A549 (cell line): ENCODE measurements around the gene P2RX5.

Source experiments
- CHD2 ChIP-seq: fragments of 150-350 bp; IDR thresholded peaks from 2 replicates; pipeline ENCODE4 v1.6.1; 2014; ENCODE audit warnings: low read length; ENCODE audit not compliant: partially characterized antibody
- JUN ChIP-seq, 2 experiments: fragments of >200 bp; sonication (Bioruptor Twin); formaldehyde crosslinking; IDR thresholded peaks; 2 replicates in 1 of 2; 3 replicates in 1 of 2; pipeline ENCODE4 v1.6.1; 2016 to 2017
- MAFK ChIP-seq: fragments of 450-650 bp; IDR thresholded peaks from 2 replicates; pipeline ENCODE4 v1.6.1; 2014; ENCODE audit not compliant: partially characterized antibody
- POLR2A ChIP-seq: IDR thresholded peaks from 2 replicates; pipeline ENCODE4 v1.6.1; 2012; ENCODE audit warnings: mild to moderate bottlenecking, low read length
- POLR2AphosphoS2 ChIP-seq: conservative IDR thresholded peaks from 2 replicates; pipeline ENCODE4 v1.6.1; 2012; ENCODE audit warnings: low read length, improper control_type of control experiment, inconsistent platforms
- RAD21 ChIP-seq, 2 experiments: fragments of >200 bp in 1 of 2; sonication (Bioruptor Twin) in 1 of 2; formaldehyde crosslinking in 1 of 2; IDR thresholded peaks in 1 of 2; conservative IDR thresholded peaks in 1 of 2; 2 replicates in 1 of 2; 3 replicates in 1 of 2; pipeline ENCODE4 v1.6.1; 2012 to 2018; ENCODE audit warnings: inconsistent platforms in 1 of 2
- RARB ChIP-seq: fragments of 250-450 bp; sonication (Bioruptor Pico); IDR thresholded peaks from 2 replicates; pipeline ENCODE4 v1.8.0; 2021; ENCODE audit warnings: mild to moderate bottlenecking, moderate library complexity
- RCOR1 ChIP-seq: fragments of 150-350 bp; IDR thresholded peaks from 2 replicates; pipeline ENCODE4 v1.6.1; 2014; ENCODE audit warnings: antibody characterized with exemption, low read length, low read depth
- RFX5 ChIP-seq: fragments of 450-650 bp; IDR thresholded peaks from 2 replicates; pipeline ENCODE4 v1.7.1; 2014; ENCODE audit warnings: antibody characterized with exemption, mild to moderate bottlenecking, moderate library complexity
- TFCP2L1 ChIP-seq: fragments of 250-450 bp; sonication (Bioruptor Pico); IDR thresholded peaks from 2 replicates; pipeline ENCODE4 v1.5.0; 2021; ENCODE audit warnings: mild to moderate bottlenecking
- TF ChIP-seq, protein P1 (sequence below): fragments of 450-650 bp; IDR thresholded peaks from 2 replicates; pipeline ENCODE4 v1.6.1; 2014; ENCODE audit warnings: antibody characterized with exemption
- TF ChIP-seq, protein P2 (sequence below): fragments of 200-600 bp; sonication (generic); IDR thresholded peaks from 2 replicates; pipeline ENCODE4 v1.6.1; 2016; ENCODE audit warnings: antibody characterized with exemption, mild to moderate bottlenecking, moderate library complexity
- TF ChIP-seq, protein P3 (sequence below): fragments of >200 bp; sonication (Bioruptor Twin); formaldehyde crosslinking; IDR thresholded peaks from 3 replicates; pipeline ENCODE4 v1.5.1; 2016

GRCh38 chr17:3679531-3680126, 16.3 kb downstream of the P2RX5 start:
- no peak for TF ChIP-seq JUN (IDR thresholded peaks at IDR 0.05)
- TF ChIP-seq, protein P1, sequence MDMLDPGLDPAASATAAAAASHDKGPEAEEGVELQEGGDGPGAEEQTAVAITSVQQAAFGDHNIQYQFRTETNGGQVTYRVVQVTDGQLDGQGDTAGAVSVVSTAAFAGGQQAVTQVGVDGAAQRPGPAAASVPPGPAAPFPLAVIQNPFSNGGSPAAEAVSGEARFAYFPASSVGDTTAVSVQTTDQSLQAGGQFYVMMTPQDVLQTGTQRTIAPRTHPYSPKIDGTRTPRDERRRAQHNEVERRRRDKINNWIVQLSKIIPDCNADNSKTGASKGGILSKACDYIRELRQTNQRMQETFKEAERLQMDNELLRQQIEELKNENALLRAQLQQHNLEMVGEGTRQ: no peak
- TF ChIP-seq, protein P2, sequence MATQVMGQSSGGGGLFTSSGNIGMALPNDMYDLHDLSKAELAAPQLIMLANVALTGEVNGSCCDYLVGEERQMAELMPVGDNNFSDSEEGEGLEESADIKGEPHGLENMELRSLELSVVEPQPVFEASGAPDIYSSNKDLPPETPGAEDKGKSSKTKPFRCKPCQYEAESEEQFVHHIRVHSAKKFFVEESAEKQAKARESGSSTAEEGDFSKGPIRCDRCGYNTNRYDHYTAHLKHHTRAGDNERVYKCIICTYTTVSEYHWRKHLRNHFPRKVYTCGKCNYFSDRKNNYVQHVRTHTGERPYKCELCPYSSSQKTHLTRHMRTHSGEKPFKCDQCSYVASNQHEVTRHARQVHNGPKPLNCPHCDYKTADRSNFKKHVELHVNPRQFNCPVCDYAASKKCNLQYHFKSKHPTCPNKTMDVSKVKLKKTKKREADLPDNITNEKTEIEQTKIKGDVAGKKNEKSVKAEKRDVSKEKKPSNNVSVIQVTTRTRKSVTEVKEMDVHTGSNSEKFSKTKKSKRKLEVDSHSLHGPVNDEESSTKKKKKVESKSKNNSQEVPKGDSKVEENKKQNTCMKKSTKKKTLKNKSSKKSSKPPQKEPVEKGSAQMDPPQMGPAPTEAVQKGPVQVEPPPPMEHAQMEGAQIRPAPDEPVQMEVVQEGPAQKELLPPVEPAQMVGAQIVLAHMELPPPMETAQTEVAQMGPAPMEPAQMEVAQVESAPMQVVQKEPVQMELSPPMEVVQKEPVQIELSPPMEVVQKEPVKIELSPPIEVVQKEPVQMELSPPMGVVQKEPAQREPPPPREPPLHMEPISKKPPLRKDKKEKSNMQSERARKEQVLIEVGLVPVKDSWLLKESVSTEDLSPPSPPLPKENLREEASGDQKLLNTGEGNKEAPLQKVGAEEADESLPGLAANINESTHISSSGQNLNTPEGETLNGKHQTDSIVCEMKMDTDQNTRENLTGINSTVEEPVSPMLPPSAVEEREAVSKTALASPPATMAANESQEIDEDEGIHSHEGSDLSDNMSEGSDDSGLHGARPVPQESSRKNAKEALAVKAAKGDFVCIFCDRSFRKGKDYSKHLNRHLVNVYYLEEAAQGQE: no peak
- TF ChIP-seq, protein P3, sequence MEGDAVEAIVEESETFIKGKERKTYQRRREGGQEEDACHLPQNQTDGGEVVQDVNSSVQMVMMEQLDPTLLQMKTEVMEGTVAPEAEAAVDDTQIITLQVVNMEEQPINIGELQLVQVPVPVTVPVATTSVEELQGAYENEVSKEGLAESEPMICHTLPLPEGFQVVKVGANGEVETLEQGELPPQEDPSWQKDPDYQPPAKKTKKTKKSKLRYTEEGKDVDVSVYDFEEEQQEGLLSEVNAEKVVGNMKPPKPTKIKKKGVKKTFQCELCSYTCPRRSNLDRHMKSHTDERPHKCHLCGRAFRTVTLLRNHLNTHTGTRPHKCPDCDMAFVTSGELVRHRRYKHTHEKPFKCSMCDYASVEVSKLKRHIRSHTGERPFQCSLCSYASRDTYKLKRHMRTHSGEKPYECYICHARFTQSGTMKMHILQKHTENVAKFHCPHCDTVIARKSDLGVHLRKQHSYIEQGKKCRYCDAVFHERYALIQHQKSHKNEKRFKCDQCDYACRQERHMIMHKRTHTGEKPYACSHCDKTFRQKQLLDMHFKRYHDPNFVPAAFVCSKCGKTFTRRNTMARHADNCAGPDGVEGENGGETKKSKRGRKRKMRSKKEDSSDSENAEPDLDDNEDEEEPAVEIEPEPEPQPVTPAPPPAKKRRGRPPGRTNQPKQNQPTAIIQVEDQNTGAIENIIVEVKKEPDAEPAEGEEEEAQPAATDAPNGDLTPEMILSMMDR: no peak
- no peak for TF ChIP-seq TFCP2L1
- no peak for TF ChIP-seq RAD21 (conservative IDR thresholded peaks at IDR 0.05 in 1 of 2, IDR thresholded peaks at IDR 0.05 in 1 of 2)
- TF ChIP-seq CHD2: no peak
- TF ChIP-seq POLR2A: no peak
- TF ChIP-seq POLR2AphosphoS2: no peak
- TF ChIP-seq RFX5: no peak
- no peak for TF ChIP-seq RCOR1
- no peak for TF ChIP-seq RARB (CRISPR knock-in tag)
- TF ChIP-seq MAFK: no peak
